DOHH2 (cell line): ENCODE data around the gene RPL18.

Source experiments
- H3F3A ChIP-seq: fragments of 200-600 bp; sonication (generic), shearing (Covaris generic); 2 replicates; pipeline ENCODE4 v1.6.0; 2016; ENCODE audit warnings: antibody characterized with exemption, mild to moderate bottlenecking; ENCODE audit not compliant: control insufficient read depth, insufficient read depth
- H3K27ac ChIP-seq: fragments of 200-600 bp; sonication (generic); 2 replicates; pipeline ENCODE4 v1.5.1; 2014; ENCODE audit warnings: low read depth, mild to moderate bottlenecking, low read length, moderate library complexity
- H3K27me3 ChIP-seq: fragments of 200-600 bp; sonication (generic); 2 replicates; pipeline ENCODE4 v1.6.1; 2014; ENCODE audit warnings: mild to moderate bottlenecking, low read length, mixed read lengths; ENCODE audit not compliant: control insufficient read depth
- H3K36me3 ChIP-seq: fragments of 200-600 bp; sonication (generic); 2 replicates; pipeline ENCODE4 v1.6.1; 2014; ENCODE audit warnings: mild to moderate bottlenecking, low read length, moderate library complexity, mixed read lengths; ENCODE audit not compliant: control insufficient read depth
- H3K4me1 ChIP-seq: fragments of 200-600 bp; sonication (generic); 2 replicates; pipeline ENCODE4 v1.6.1; 2014; ENCODE audit warnings: mild to moderate bottlenecking, low read length, mixed read lengths; ENCODE audit not compliant: control insufficient read depth
- H3K4me2 ChIP-seq: fragments of 200-600 bp; sonication (generic); 2 replicates; pipeline ENCODE4 v1.6.0; 2014; ENCODE audit warnings: mild to moderate bottlenecking, low read length, moderate library complexity
- H3K4me3 ChIP-seq: fragments of 200-600 bp; sonication (generic); 2 replicates; pipeline ENCODE4 v1.5.1; 2014; ENCODE audit warnings: mild to moderate bottlenecking, low read length, mixed read lengths
- H3K79me2 ChIP-seq: fragments of 200-600 bp; sonication (generic); 2 replicates; pipeline ENCODE4 v1.6.1; 2014; ENCODE audit warnings: mild to moderate bottlenecking, low read length, mixed read lengths; ENCODE audit not compliant: control insufficient read depth
- H3K9me2 ChIP-seq: fragments of 200-600 bp; sonication (generic); replicated peaks from 2 replicates; pipeline ENCODE4 v1.6.1; 2014; ENCODE audit warnings: mild to moderate bottlenecking, low read length, mixed read lengths; ENCODE audit not compliant: control insufficient read depth
- H3K9me3 ChIP-seq: fragments of 200-600 bp; sonication (generic); 2 replicates; pipeline ENCODE4 v1.6.1; 2014; ENCODE audit warnings: antibody characterized with exemption, low read length, mixed read lengths; ENCODE audit not compliant: control insufficient read depth, insufficient read depth
- H4K20me1 ChIP-seq: fragments of 200-600 bp; sonication (generic); 2 replicates; pipeline ENCODE4 v1.6.0; 2014; ENCODE audit warnings: low read depth, mild to moderate bottlenecking, antibody characterized with exemption, low read length, moderate library complexity; ENCODE audit not compliant: control insufficient read depth, insufficient read depth
- EZH2phosphoT487 ChIP-seq: fragments of 200-600 bp; sonication (generic); IDR thresholded peaks from 2 replicates; pipeline ENCODE4 v1.6.1; 2017; ENCODE audit warnings: borderline replicate concordance, mild to moderate bottlenecking, antibody characterized with exemption, low read length, moderate library complexity, mixed read lengths
- TF ChIP-seq, protein P1 (sequence below): fragments of 200-600 bp; sonication (generic); IDR thresholded peaks from one replicate; pipeline ENCODE4 v1.5.1; 2014; ENCODE audit warnings: antibody characterized with exemption, mild to moderate bottlenecking, low read depth, low read length; ENCODE audit not compliant: poor library complexity, severe bottlenecking

The RPL18 gene

DNA sequence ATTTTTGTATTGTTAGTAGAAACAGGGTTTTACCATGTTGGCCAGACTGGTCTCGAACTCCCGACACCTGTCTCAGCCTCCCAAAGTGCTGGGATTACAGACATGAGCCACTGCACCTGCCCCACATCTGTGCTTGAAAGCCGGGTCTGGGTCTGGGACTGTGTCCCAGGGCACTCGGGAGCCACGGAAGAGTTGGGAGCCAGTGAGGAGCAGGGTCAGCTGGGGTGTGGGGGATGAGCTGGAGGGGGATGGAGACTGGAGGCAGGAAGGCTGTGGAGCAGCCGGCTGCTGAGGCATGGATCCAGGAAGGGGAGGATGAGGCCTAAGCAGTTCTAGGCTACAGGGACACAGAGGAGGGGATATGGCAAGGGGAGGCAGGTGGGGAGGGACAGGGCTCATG lies 23.1 kb downstream of the RPL18 start:
- H4K20me1 ChIP-seq = no peaks in the 10 kb centered on the region
- H3K36me3 ChIP-seq = no peaks in the 10 kb centered on the region
- TF ChIP-seq, protein P1, sequence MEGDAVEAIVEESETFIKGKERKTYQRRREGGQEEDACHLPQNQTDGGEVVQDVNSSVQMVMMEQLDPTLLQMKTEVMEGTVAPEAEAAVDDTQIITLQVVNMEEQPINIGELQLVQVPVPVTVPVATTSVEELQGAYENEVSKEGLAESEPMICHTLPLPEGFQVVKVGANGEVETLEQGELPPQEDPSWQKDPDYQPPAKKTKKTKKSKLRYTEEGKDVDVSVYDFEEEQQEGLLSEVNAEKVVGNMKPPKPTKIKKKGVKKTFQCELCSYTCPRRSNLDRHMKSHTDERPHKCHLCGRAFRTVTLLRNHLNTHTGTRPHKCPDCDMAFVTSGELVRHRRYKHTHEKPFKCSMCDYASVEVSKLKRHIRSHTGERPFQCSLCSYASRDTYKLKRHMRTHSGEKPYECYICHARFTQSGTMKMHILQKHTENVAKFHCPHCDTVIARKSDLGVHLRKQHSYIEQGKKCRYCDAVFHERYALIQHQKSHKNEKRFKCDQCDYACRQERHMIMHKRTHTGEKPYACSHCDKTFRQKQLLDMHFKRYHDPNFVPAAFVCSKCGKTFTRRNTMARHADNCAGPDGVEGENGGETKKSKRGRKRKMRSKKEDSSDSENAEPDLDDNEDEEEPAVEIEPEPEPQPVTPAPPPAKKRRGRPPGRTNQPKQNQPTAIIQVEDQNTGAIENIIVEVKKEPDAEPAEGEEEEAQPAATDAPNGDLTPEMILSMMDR = no peak
- no peak for TF ChIP-seq EZH2phosphoT487
- peak overlapping the region; percentile 64; the same call in 1 of the 2 replicates for H3K4me2 ChIP-seq
- no peaks in the 10 kb centered on the region for H3K9me3 ChIP-seq
- H3K79me2 ChIP-seq = no peaks in the 10 kb centered on the region
- no peaks in the 10 kb centered on the region for H3K27me3 ChIP-seq
- H3K9me2 ChIP-seq = no peaks in the 10 kb centered on the region
- H3K27ac ChIP-seq = no peak overlapping the region
- peaks cover 16% of the 10 kb centered on the region for H3K4me1 ChIP-seq
- no peaks in the 10 kb centered on the region for H3F3A ChIP-seq
- peak overlapping the region; percentile 61 for H3K4me3 ChIP-seq

GRCh38 chr19:48595171-48595570 lies 23.8 kb downstream of the RPL18 start:
- Histone ChIP-seq H3K4me2 (no peak overlapping the region), H3K4me3 (no peak overlapping the region), H3F3A (no peaks in the 10 kb centered on the region), H3K36me3 (no peaks in the 10 kb centered on the region), H3K27ac (no peak overlapping the region), H3K9me2 (no peaks in the 10 kb centered on the region), H3K9me3 (no peaks in the 10 kb centered on the region), H3K27me3 (no peaks in the 10 kb centered on the region), H4K20me1 (no peaks in the 10 kb centered on the region), H3K79me2 (no peaks in the 10 kb centered on the region), H3K4me1 (peaks cover 16% of the 10 kb centered on the region)
- TF ChIP-seq, protein P1 = no peak
- no peak for TF ChIP-seq EZH2phosphoT487

- Histone ChIP-seq H4K20me1 (no peaks in the 10 kb centered on the region), H3K9me2 (no peaks in the 10 kb centered on the region), H3K4me3 (no peak overlapping the region), H3K79me2 (no peaks in the 10 kb centered on the region), H3K4me2 (no peak overlapping the region), H3K27me3 (no peaks in the 10 kb centered on the region), H3K27ac (no peak overlapping the region), H3K4me1 (peaks cover 4% of the 10 kb centered on the region; the same call in 1 of the 2 replicates), H3F3A (no peaks in the 10 kb centered on the region), H3K36me3 (no peaks in the 10 kb centered on the region), H3K9me3 (no peaks in the 10 kb centered on the region)
- TF ChIP-seq, protein P1 = no peak
- TF ChIP-seq EZH2phosphoT487 = no peak
Measured at GRCh38 chr19:48591021-48591420, 28.0 kb downstream of the RPL18 start.
